Immature natural killer cell (primary cell): Measurements from ENCODE around the gene PPL. TPM values are rescaled to one million over a fixed set of nuclear protein-coding genes. Genes with fewer than 3 reads are reported as not detected.

ENCODE experiments used
- DNase-seq, 3 donors: peaks; one replicate each; pipeline ENCODE4 v3.0.0; 2022; ENCODE audit warnings: mixed read lengths in 1 of 3
- H3K27ac Mint-ChIP-seq, 6 donors: one replicate each; pipeline ENCODE4 v1.8.0; 2020; ENCODE audit warnings: mixed read lengths in 6 of 6, mild to moderate bottlenecking in 5 of 6, inconsistent platforms in 4 of 6, moderate library complexity in 3 of 6
- H3K27me3 Mint-ChIP-seq, 3 donors: one replicate each; pipeline ENCODE4 v1.8.0; 2020 to 2021; ENCODE audit warnings: low read depth in 3 of 3, mild to moderate bottlenecking in 3 of 3, mixed read lengths in 3 of 3, moderate library complexity in 3 of 3, inconsistent platforms in 1 of 3
- H3K36me3 Mint-ChIP-seq, 3 donors: one replicate each; pipeline ENCODE4 v1.8.0; 2020; ENCODE audit warnings: mixed read lengths in 3 of 3, inconsistent platforms in 2 of 3, mild to moderate bottlenecking in 2 of 3
- H3K4me1 Mint-ChIP-seq, 2 donors: one replicate each; pipeline ENCODE4 v1.8.0; 2020; ENCODE audit warnings: inconsistent platforms in 2 of 2, mild to moderate bottlenecking in 2 of 2, mixed read lengths in 2 of 2, moderate library complexity in 1 of 2
- H3K4me3 Mint-ChIP-seq, 5 donors: one replicate each; pipeline ENCODE4 v1.8.0; 2020; ENCODE audit warnings: mild to moderate bottlenecking in 5 of 5, mixed read lengths in 5 of 5, inconsistent platforms in 3 of 5, moderate library complexity in 3 of 5
- H3K9me3 Mint-ChIP-seq, 6 donors: one replicate each; pipeline ENCODE4 v1.8.0; 2020; ENCODE audit warnings: mild to moderate bottlenecking in 6 of 6, mixed read lengths in 6 of 6, inconsistent platforms in 4 of 6, moderate library complexity in 3 of 6
- polyA plus RNA-seq, 3 donors: library from polyadenylated mRNA; unstranded; fragments of 300-500 nt; fragmentation: Illumina TruSeq; gene quantifications; one replicate each; pipeline ENCODE4 v1.2.3, GENCODE V29; 2021

PPL gene, protein sequence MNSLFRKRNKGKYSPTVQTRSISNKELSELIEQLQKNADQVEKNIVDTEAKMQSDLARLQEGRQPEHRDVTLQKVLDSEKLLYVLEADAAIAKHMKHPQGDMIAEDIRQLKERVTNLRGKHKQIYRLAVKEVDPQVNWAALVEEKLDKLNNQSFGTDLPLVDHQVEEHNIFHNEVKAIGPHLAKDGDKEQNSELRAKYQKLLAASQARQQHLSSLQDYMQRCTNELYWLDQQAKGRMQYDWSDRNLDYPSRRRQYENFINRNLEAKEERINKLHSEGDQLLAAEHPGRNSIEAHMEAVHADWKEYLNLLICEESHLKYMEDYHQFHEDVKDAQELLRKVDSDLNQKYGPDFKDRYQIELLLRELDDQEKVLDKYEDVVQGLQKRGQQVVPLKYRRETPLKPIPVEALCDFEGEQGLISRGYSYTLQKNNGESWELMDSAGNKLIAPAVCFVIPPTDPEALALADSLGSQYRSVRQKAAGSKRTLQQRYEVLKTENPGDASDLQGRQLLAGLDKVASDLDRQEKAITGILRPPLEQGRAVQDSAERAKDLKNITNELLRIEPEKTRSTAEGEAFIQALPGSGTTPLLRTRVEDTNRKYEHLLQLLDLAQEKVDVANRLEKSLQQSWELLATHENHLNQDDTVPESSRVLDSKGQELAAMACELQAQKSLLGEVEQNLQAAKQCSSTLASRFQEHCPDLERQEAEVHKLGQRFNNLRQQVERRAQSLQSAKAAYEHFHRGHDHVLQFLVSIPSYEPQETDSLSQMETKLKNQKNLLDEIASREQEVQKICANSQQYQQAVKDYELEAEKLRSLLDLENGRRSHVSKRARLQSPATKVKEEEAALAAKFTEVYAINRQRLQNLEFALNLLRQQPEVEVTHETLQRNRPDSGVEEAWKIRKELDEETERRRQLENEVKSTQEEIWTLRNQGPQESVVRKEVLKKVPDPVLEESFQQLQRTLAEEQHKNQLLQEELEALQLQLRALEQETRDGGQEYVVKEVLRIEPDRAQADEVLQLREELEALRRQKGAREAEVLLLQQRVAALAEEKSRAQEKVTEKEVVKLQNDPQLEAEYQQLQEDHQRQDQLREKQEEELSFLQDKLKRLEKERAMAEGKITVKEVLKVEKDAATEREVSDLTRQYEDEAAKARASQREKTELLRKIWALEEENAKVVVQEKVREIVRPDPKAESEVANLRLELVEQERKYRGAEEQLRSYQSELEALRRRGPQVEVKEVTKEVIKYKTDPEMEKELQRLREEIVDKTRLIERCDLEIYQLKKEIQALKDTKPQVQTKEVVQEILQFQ (N-terminal part only)
- polyA plus RNA-seq, result under 1 TPM in 2 of 3 donors, not detected in 1; 0.03 to 0.43 TPM

DNA sequence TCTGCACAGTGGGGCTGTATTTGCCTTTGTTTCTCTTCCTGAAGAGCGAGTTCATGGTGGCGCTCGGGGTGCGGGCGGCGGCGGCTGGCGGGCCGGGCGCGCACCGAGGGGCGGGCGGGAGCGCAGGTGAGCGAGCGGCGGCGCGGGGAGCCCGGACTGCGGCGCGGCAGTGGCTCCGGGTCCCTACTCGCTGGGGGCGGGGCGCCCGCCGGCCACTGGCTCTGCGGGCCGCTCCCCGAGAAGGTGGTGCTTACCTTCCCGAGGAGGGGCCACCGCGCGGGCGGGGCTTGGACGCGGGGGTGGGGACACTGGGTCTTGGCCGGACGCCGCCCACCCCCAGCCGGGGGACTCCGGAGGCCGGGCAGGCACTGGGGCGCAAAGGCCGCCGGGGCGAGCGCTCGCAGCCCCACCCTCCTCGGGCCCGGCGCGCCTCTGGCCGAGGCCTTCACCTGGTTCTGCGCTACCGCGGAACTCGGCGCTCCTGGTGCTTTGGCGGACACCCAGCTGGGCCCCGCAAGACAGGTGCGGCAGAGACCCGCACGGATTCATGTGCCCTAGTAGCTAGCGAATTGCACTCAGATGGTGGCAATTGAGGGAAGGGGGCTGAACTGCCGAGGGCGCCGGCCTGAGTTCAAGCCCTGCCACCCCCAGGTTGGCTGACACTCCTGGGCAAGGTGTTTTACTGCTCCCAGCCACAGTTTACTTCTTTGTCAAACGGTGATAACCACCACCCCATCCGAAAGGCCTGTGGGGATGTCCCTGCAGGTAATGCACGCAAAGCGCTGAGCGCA is at the start of gene PPL:
Gene PPL (minus strand): TSS at position 158 of the 791 bp plus-strand sequence. CDS start 103 bp downstream, at position 55.
- H3K27me3 Mint-ChIP-seq, result peaks cover 2 to 19% (median 6%) of the 10 kb centered on the region in 3 donors
- DNase-seq, result no peak
- H3K4me3 Mint-ChIP-seq, result peak within 1 kb of the TSS in 3 of 5 donors; percentile 2 to 39 (median 36)
- H3K27ac Mint-ChIP-seq, result no peak within 1 kb of the TSS
- H3K36me3 Mint-ChIP-seq, result no peaks in the 10 kb centered on the region
- H3K9me3 Mint-ChIP-seq, result no peaks in the 10 kb centered on the region
- peaks cover 5 to 7% of the 10 kb centered on the region in 2 donors for H3K4me1 Mint-ChIP-seq

DNA sequence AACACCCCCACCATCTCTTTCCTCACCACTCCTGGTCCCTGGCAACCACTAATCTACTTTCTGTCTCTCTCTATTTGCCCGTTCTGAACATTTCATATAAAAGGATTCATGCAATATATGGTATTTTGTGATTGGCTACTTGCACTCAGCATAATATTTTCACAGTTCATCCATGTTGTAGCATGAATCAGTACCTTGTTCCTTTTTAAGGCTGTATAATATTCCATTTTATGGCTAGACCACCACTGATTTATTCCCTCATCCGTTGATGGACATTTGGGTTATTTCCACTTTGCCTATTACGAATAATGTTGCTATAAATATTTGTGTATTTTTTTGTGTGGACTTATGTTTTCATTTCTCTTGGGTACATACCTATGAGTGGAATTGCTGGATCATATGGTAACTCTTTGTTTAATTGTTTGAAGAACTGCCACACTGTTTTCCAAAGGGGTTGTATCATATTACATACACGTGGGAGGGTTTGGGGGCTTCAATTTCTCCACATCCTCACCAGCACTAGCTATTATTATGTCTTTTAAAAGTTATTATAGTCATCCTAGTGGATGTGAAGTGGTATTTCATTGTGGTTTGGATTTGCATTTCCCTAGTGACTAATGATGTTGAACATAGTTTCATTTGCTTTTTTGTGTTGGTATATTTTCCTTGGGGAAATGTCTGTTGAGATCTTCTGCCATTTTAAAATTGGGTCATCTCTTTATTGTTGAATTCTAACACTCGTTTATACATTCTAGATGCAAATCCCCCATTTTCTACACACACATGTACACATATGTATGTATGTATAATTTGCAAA is 47.4 kb upstream of the PPL start:
- Mint-ChIP-seq H3K4me1 (peaks cover 0 to 2% of the 10 kb centered on the region in 2 donors), H3K4me3 (no peak overlapping the region), H3K36me3 (peaks cover 0 to 3% (median 0%) of the 10 kb centered on the region in 3 donors), H3K9me3 (peaks cover 0 to 1% (median 0%) of the 10 kb centered on the region in 6 donors), H3K27me3 (peaks cover 10 to 16% (median 11%) of the 10 kb centered on the region in 3 donors), H3K27ac (no peak overlapping the region)
- no peak for DNase-seq

DNA sequence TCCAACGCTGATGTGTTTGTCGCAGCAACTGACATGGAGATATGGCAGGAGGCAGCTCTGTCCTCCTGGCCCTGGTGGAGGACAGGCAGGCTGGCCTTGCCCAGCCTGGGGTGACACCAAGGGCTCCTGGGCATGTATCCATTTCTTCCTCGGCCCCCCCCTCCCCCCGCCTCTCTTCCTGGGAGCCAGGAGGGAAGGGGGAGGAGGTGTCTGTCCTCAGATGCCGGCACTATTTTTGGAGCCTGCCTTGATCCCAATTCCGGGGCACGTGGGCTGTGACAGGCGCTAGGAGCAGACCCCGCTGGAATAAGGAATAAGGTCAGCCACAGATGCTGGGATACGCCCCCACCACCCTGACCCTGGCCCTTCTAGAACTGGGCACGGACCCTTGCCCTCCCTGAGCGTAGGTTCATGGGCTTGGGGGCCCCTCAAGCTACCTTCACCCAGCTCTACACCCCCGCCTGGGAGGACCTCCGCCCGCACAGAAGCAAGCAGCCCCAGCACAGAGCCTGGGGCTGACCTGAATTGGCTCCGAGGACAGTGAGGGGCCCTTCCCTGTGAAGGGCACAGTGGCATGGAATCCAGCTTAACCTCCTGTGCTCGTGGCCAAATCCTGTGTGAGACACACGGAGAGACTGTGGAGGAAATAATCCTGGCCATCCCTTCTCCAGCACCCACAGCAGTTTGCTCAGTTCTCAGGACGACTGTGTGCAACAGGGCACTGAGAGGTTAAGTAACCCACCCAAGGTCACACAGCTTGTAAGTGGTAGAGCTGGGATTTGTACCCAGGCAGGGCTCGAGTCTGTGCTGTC is 45.3 kb upstream of the PPL start:
- Mint-ChIP-seq H3K9me3 (no peaks in the 10 kb centered on the region), H3K27ac (no peak overlapping the region), H3K27me3 (peaks cover 5 to 8% (median 6%) of the 10 kb centered on the region in 3 donors), H3K4me1 (peaks cover 0 to 2% of the 10 kb centered on the region in 2 donors), H3K4me3 (no peak overlapping the region), H3K36me3 (peaks cover 0 to 3% (median 0%) of the 10 kb centered on the region in 3 donors)
- no peak for DNase-seq

DNA sequence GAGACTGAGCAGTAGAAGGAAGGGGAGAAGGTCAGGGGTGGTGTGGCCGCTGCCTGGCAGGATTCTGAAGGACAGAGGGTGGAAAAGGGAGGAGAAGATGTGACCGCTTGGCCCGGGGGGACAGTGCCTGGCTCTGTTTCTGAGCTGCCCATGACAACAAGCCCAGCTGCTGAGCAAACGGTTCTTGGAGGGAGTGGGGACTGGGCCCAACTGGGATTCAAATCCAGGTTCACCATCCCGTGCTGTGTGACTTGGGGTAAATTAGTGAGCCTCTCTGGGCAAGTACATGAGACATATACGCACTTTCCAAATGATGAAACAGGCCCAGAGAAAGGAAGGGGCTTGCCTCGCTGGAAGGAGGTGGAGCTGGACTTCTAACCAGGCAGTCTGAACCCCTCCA is 44.5 kb upstream of the PPL start:
- H3K27ac Mint-ChIP-seq, result no peak overlapping the region
- H3K4me3 Mint-ChIP-seq, result no peak overlapping the region
- no peaks in the 10 kb centered on the region for H3K4me1 Mint-ChIP-seq
- peaks cover 4 to 5% (median 4%) of the 10 kb centered on the region in 3 donors for H3K27me3 Mint-ChIP-seq
- DNase-seq, result no peak
- no peaks in the 10 kb centered on the region for H3K9me3 Mint-ChIP-seq
- H3K36me3 Mint-ChIP-seq, result peaks cover 0 to 2% (median 0%) of the 10 kb centered on the region in 3 donors

DNA sequence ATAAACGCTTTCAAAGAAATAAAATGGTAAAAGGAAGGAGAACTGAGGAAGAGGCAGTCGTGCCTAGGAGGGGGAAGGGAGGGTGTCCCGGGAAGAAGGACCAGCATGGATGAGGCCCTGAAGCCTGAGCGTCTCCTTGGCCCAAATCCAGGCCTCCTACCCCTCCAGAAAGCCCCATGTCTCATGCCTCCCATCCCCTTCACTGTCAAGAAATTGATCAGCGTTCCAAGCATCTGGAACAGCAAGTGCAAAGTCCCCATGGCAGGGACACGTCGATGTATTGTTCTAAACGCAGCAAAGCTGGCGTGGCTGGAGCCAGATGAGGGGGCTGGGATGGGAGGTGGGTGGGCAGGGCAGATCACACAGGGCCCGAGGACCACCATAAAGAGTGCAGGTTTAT is 43.7 kb upstream of the PPL start:
- Mint-ChIP-seq H3K27me3 (peaks cover 0 to 5% (median 4%) of the 10 kb centered on the region in 3 donors), H3K4me3 (no peak overlapping the region), H3K36me3 (no peaks in the 10 kb centered on the region), H3K9me3 (no peaks in the 10 kb centered on the region), H3K27ac (no peak overlapping the region), H3K4me1 (no peaks in the 10 kb centered on the region)
- no peak for DNase-seq

DNA sequence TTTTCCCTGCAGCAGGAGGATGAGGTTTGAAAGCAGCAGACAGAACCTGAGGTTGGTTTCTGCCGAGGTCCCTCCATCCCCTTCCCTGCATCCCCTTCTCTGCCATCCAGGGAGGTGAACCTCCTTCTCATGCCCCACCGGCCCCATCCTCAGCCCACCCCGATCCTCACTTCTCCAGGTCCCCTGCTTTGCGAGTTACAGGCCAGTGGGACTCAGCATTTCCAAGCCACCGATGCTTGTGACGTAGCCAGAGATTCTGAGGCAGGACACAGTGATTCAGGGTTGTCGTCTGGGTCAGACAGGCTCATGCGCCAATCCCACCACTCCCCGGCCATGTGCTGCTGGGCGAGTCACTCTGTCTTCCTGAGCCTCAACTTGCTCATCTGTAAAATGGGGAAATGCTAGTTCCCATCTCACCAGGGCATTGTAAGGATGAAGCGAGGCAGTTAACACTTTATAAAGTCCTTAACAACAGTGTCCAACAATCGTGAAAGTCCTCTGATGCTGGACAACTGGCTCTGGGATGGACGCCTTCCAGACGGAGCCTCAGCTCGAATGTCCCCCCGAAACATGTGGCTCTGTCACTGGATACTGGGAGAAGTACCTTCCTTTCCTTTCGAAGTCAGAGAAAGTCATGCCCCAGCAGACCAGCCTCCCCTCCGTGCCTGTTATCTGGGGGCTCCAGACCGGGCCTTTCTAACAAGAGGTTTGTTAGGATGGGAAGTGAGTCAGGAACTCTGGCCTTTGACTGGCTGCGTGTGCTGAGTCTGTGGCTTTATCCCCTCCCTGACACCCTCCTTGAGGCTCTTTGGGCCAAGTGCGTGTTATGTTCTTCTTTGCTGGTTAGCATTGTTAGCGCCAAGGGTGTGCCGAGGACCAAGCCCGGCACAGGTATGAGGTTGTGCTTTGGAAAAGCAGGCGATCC is 43.0 kb upstream of the PPL start:
- peaks cover 0 to 3% (median 0%) of the 10 kb centered on the region in 6 donors for H3K9me3 Mint-ChIP-seq
- H3K27me3 Mint-ChIP-seq, result peaks cover 0 to 5% (median 4%) of the 10 kb centered on the region in 3 donors
- H3K4me3 Mint-ChIP-seq, result no peak overlapping the region
- H3K27ac Mint-ChIP-seq, result no peak overlapping the region
- H3K4me1 Mint-ChIP-seq, result no peaks in the 10 kb centered on the region
- DNase-seq, result no peak
- no peaks in the 10 kb centered on the region for H3K36me3 Mint-ChIP-seq

DNA sequence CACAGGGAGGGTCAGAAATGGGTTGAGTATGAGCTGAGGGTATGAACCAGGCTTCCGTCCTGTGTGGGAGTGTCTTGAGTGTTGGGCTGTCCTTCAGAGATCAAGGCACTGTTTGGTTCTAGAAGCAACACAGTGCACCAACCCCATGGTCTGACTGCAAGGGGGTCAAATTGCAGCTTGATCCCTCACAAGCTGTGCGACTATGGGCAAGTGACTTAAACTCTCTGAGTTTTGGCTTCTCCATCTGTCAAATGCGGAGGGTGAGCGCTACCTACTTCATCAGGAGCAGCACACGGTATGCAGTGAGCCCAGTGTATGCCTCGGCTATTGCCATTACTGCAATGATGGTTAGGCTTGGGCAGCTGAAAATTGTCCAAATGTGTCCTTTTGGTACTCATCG is 42.2 kb upstream of the PPL start:
- DNase-seq, result no peak
- Mint-ChIP-seq H3K4me1 (no peaks in the 10 kb centered on the region), H3K9me3 (peaks cover 0 to 3% (median 0%) of the 10 kb centered on the region in 6 donors), H3K27me3 (peaks cover 0 to 4% (median 4%) of the 10 kb centered on the region in 3 donors), H3K4me3 (no peak overlapping the region), H3K36me3 (no peaks in the 10 kb centered on the region), H3K27ac (no peak overlapping the region)

DNA sequence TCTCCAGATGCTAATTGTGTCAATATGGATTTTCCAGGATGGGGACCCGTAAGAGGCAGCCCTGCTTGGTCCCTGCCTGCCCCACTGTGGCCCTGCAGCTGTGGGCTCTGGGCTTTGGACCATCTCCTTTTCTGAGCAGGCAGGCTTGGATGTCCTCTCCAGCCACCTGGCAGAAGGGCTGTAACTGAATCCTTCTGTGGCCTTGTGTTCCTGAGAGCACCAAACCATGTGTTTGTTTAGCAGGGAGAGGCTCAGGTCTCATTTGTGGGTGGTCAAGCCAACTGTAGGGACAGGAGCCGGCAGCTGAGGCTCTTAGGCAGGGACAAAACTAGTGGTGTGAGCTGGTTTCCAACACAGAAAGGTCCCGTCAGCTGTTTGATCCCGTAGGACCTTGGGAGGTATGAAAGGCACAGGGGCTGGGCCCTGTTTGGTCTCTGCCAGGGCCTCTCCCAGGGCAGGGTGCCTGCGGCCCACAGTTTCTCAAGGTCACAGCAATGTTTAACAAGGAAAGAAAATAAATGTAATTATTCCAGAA is 39.7 kb upstream of the PPL start:
- Mint-ChIP-seq H3K4me3 (no peak overlapping the region), H3K9me3 (peaks cover 0 to 5% (median 0%) of the 10 kb centered on the region in 6 donors), H3K27me3 (peaks cover 0 to 6% (median 1%) of the 10 kb centered on the region in 3 donors), H3K4me1 (no peaks in the 10 kb centered on the region), H3K27ac (no peak overlapping the region), H3K36me3 (no peaks in the 10 kb centered on the region)
- no peak for DNase-seq

DNA sequence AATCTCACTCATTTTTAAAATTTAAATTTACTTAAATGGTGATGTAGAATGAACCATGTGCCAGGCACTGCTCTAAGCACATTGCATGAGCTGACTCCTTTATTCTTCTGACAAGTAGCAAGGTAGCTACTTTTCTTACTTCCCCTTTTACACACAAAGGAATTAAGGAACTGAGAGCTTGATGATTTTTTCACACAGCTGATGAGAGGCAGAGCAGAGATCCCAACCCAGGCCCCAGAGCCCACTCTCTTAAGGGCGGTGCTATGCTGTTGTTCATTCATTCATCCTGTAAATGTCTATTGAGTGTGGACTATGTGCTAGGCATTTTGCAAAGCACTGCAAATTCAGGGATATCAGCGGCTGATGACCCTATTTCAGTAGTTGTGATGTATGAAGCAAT is 39.1 kb upstream of the PPL start:
- peaks cover 1 to 4% (median 2%) of the 10 kb centered on the region in 3 donors for H3K27me3 Mint-ChIP-seq
- no peaks in the 10 kb centered on the region for H3K4me1 Mint-ChIP-seq
- no peak overlapping the region for H3K27ac Mint-ChIP-seq
- H3K36me3 Mint-ChIP-seq, result no peaks in the 10 kb centered on the region
- no peak for DNase-seq
- peaks cover 0 to 5% (median 0%) of the 10 kb centered on the region in 6 donors for H3K9me3 Mint-ChIP-seq
- no peak overlapping the region for H3K4me3 Mint-ChIP-seq

DNA sequence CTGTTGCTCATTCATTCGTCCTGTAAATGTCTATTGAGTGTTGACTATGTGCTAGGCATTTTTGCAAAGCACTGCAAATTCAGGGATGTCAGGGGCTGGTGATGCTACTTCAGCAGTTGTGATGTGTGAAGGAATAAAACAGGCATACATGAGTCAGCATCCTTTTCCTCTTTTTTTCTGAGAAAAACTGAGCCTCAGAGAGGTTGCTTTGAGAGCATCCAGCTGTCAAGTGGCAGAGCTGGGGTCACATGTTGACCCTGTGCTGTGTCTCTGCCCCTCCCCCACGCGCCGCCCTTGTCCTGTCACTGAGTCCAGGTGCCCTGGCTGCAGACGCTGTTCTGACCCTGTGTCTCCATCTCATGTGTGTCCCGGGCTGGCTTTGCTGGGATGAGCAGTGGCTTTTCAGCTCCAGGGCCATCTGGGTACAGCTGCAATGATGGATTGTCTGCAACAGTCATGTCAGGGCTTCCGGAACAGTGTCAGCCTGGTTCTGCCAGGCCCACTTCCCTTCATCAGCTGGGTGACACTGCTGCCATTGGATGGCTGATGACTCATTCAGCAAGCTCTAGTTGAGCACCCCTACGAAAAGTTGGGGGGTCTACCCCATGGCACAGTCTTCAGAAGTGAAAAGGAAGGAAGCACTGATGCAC is 36.1 kb upstream of the PPL start:
- Mint-ChIP-seq H3K4me3 (no peak overlapping the region), H3K27ac (no peak overlapping the region), H3K9me3 (peaks cover 0 to 5% (median 0%) of the 10 kb centered on the region in 6 donors), H3K27me3 (peaks cover 1 to 4% (median 4%) of the 10 kb centered on the region in 3 donors), H3K4me1 (no peaks in the 10 kb centered on the region), H3K36me3 (no peaks in the 10 kb centered on the region)
- DNase-seq, result no peak
